ENCODE data around the gene IER3. TPM values are rescaled to one million over a fixed set of nuclear protein-coding genes. Genes with fewer than 3 reads are reported as not detected.

IER3 gene
- total and polyA plus RNA-seq, 2 of the 13 experiments (the other 11 are each of a cell fraction or from before 2014, with no cell fraction given), result 51.1 to 131 TPM

DNA sequence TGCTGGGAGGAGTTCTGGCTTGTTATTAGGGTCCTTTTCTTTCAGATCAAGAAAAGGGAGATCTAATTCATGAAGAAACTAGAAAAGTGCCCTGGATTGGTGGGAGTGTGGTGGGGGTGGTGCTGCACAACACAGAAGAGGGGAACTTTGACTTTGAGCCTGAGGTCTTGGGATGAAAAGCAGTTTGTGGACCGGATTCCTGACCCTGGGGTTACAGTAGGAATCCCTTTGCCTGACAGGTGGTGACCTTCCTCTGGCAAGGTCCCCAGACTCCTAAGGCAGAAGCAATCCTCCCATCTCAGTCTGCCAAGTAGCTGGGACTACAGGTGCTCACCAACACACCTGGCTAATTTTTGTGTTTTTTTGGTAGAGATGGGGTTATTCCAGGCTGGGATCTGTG, 45.3 kb upstream of the IER3 start (continued):
- TF ChIP-seq NR2F1 (CRISPR knock-in tag; IDR thresholded peaks at IDR 0.05) (peak; percentile 91), ESRRA (CRISPR knock-in tag; IDR thresholded peaks at IDR 0.05; ENCODE audit: low read depth) (peak; percentile 95), ZNF788 (CRISPR knock-in tag; IDR thresholded peaks at IDR 0.05; ENCODE audit: borderline replicate concordance) (no peak), TEAD2 (CRISPR knock-in tag; IDR thresholded peaks at IDR 0.05) (no peak), SALL1 (CRISPR knock-in tag; IDR thresholded peaks at IDR 0.05) (peak; percentile 58), ZFP1 (CRISPR knock-in tag; IDR thresholded peaks at IDR 0.05) (no peak), ZNF263 (CRISPR knock-in tag; IDR thresholded peaks at IDR 0.05) (0 out of 2 replicates have a peak, but pooled peaks have one; percentile 29), LCORL (IDR thresholded peaks at IDR 0.05) (no peak), LCORL (CRISPR knock-in tag; IDR thresholded peaks at IDR 0.05) (peak; percentile 86), HDAC2 (CRISPR knock-in tag; IDR thresholded peaks at IDR 0.05) (peak; percentile 67), EP300 (IDR thresholded peaks at IDR 0.05; ENCODE audit: low read depth in 2 of 2, low read length in 2 of 2) (peak in 1 of 2 experiments; percentile 64; a peak in 2 of 4 replicates), EP300 (CRISPR knock-in tag; IDR thresholded peaks at IDR 0.05; ENCODE audit: borderline replicate concordance) (no peak), ZBTB39 (CRISPR knock-in tag; IDR thresholded peaks at IDR 0.05) (0 out of 2 replicates have a peak, but pooled peaks have one; percentile 38), KDM5B (CRISPR knock-in tag; IDR thresholded peaks at IDR 0.05; ENCODE audit: borderline replicate concordance) (0 out of 2 replicates have a peak, but pooled peaks have one; percentile 3), ZBTB38 (CRISPR knock-in tag; IDR thresholded peaks at IDR 0.05) (0 out of 2 replicates have a peak, but pooled peaks have one; percentile 51), ZNF18 (CRISPR knock-in tag; IDR thresholded peaks at IDR 0.05; ENCODE audit: insufficient replicate concordance) (peak; percentile 85), MIER3 (CRISPR knock-in tag; IDR thresholded peaks at IDR 0.05; ENCODE audit: borderline replicate concordance) (0 out of 2 replicates have a peak, but pooled peaks have one; percentile 23), MAFG (CRISPR knock-in tag; IDR thresholded peaks at IDR 0.05) (no peak), PAX8 (CRISPR knock-in tag; IDR thresholded peaks at IDR 0.05; ENCODE audit: borderline replicate concordance) (no peak)
- TF ChIP-seq, protein P1, sequence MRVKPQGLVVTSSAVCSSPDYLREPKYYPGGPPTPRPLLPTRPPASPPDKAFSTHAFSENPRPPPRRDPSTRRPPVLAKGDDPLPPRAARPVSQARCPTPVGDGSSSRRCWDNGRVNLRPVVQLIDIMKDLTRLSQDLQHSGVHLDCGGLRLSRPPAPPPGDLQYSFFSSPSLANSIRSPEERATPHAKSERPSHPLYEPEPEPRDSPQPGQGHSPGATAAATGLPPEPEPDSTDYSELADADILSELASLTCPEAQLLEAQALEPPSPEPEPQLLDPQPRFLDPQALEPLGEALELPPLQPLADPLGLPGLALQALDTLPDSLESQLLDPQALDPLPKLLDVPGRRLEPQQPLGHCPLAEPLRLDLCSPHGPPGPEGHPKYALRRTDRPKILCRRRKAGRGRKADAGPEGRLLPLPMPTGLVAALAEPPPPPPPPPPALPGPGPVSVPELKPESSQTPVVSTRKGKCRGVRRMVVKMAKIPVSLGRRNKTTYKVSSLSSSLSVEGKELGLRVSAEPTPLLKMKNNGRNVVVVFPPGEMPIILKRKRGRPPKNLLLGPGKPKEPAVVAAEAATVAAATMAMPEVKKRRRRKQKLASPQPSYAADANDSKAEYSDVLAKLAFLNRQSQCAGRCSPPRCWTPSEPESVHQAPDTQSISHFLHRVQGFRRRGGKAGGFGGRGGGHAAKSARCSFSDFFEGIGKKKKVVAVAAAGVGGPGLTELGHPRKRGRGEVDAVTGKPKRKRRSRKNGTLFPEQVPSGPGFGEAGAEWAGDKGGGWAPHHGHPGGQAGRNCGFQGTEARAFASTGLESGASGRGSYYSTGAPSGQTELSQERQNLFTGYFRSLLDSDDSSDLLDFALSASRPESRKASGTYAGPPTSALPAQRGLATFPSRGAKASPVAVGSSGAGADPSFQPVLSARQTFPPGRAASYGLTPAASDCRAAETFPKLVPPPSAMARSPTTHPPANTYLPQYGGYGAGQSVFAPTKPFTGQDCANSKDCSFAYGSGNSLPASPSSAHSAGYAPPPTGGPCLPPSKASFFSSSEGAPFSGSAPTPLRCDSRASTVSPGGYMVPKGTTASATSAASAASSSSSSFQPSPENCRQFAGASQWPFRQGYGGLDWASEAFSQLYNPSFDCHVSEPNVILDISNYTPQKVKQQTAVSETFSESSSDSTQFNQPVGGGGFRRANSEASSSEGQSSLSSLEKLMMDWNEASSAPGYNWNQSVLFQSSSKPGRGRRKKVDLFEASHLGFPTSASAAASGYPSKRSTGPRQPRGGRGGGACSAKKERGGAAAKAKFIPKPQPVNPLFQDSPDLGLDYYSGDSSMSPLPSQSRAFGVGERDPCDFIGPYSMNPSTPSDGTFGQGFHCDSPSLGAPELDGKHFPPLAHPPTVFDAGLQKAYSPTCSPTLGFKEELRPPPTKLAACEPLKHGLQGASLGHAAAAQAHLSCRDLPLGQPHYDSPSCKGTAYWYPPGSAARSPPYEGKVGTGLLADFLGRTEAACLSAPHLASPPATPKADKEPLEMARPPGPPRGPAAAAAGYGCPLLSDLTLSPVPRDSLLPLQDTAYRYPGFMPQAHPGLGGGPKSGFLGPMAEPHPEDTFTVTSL (CRISPR knock-in tag; IDR thresholded peaks at IDR 0.05; ENCODE audit: borderline replicate concordance), result 0 out of 2 replicates have a peak, but pooled peaks have one; percentile 39
- TF ChIP-seq, protein P2, sequence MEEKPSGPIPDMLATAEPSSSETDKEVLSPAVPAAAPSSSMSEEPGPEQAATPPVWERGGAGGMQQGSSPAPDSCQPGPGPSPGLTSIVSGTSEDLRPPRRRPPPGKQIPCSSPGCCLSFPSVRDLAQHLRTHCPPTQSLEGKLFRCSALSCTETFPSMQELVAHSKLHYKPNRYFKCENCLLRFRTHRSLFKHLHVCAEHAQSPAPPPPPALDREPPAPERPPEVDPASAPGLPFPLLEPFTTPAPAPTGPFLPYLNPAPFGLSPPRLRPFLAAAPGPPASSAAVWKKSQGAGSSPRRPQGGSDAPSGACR (CRISPR knock-in tag; IDR thresholded peaks at IDR 0.05), result 0 out of 2 replicates have a peak, but pooled peaks have one; percentile 35
